Breast epithelium (tissue), 4 donors: ENCODE data around the gene SYNJ1. TPM values are rescaled to one million over a fixed set of nuclear protein-coding genes. Genes with fewer than 3 reads are reported as not detected.

Source experiments
- DNase-seq, 2 donors: peaks; one replicate each; pipeline ENCODE4 v3.0.0-alpha.2; 2019; ENCODE audit warnings: low spot score in 2 of 2
- H3K27ac ChIP-seq, 2 donors: fragments of 200-600 bp; sonication (generic) in 1 of 2; one replicate each; pipeline ENCODE4 v1.5.1; 2016 to 2019; ENCODE audit warnings: mild to moderate bottlenecking in 1 of 2
- H3K27me3 ChIP-seq, 2 donors: fragments of 200-600 bp; sonication (generic) in 1 of 2; one replicate each; pipeline versions ENCODE4 v1.5.1 to v1.6.0; 2017 to 2019; ENCODE audit warnings: control low read depth in 1 of 2, mild to moderate bottlenecking in 1 of 2
- H3K36me3 ChIP-seq: fragments of 200-600 bp; one replicate; pipeline ENCODE4 v1.5.1; 2019
- H3K4me1 ChIP-seq, 2 donors: fragments of 200-600 bp; sonication (generic); one replicate each; pipeline ENCODE4 v1.5.1; 2016 to 2019; ENCODE audit warnings: control low read depth in 1 of 2
- H3K4me3 ChIP-seq, 3 donors: fragments of 200-600 bp; sonication (generic); 1 replicate in 2 of 3; 2 replicates in 1 of 3; pipeline ENCODE4 v1.5.1; 2016 to 2019; ENCODE audit warnings: mild to moderate bottlenecking in 3 of 3, moderate library complexity in 2 of 3
- H3K9me3 ChIP-seq, 2 donors: fragments of 200-600 bp; sonication (generic) in 1 of 2; one replicate each; pipeline ENCODE4 v1.5.1; 2016 to 2019; ENCODE audit warnings: control low read depth in 1 of 2
- POLR2A ChIP-seq: fragments of 450-650 bp; IDR thresholded peaks from one replicate; pipeline ENCODE4 v1.6.1; 2016; ENCODE audit warnings: antibody characterized with exemption, mild to moderate bottlenecking, moderate library complexity
- POLR2AphosphoS5 ChIP-seq, 3 donors: sonication (generic); formaldehyde crosslinking; IDR thresholded peaks; one replicate each; pipeline ENCODE4 v1.6.1; 2017; ENCODE audit warnings: antibody characterized with exemption in 3 of 3
- intact Hi-C: fragments of 100-400 bp; cut with DNase I; formaldehyde crosslinking; loops from one replicate; pipeline ENCODE4 v1.15.1; 2023; ENCODE audit warnings: low total_unique reads
- total RNA-seq, 3 donors: library from RNA; depleted of rRNA; stranded (reverse); fragments of >200 nt; gene quantifications; one replicate each; pipeline ENCODE4 v1.1.0, GENCODE V29; 2016
- TF ChIP-seq, protein P1 (sequence below), 3 donors: fragments of 450-650 bp; IDR thresholded peaks; one replicate each; pipeline ENCODE4 v1.5.1; 2016 to 2017; ENCODE audit warnings: antibody characterized with exemption in 3 of 3, mild to moderate bottlenecking in 3 of 3, moderate library complexity in 3 of 3

SYNJ1 gene
- total RNA-seq, 3 donors from 2014 or later, result 8.2 to 13.9 (median 11.0) TPM

DNA sequence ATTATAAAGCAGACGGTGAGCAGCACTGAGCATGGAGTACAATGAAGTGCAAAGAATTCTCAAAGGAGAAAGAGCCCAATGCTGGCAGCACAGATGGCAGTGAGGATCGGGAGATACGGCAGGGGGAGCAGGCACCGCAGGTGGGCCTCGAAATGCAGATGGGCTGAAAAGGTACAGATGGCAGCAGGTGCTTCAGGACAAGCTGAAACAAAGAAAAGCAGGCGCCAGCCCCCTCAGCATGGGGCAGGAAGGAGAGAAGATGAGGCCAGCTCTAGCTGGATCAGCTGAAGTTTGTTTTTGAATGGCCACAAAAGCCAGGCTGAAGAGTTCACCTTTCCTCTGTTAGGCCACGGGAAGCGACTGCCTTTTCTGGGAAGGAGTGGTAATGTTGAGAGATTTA is 123.3 kb downstream of the SYNJ1 start:
- no peaks in the 10 kb centered on the region for H3K9me3 ChIP-seq
- TF ChIP-seq POLR2A (no peak), POLR2AphosphoS5 (IDR thresholded peaks at IDR 0.05) (no peak)
- TF ChIP-seq, protein P1, sequence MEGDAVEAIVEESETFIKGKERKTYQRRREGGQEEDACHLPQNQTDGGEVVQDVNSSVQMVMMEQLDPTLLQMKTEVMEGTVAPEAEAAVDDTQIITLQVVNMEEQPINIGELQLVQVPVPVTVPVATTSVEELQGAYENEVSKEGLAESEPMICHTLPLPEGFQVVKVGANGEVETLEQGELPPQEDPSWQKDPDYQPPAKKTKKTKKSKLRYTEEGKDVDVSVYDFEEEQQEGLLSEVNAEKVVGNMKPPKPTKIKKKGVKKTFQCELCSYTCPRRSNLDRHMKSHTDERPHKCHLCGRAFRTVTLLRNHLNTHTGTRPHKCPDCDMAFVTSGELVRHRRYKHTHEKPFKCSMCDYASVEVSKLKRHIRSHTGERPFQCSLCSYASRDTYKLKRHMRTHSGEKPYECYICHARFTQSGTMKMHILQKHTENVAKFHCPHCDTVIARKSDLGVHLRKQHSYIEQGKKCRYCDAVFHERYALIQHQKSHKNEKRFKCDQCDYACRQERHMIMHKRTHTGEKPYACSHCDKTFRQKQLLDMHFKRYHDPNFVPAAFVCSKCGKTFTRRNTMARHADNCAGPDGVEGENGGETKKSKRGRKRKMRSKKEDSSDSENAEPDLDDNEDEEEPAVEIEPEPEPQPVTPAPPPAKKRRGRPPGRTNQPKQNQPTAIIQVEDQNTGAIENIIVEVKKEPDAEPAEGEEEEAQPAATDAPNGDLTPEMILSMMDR (IDR thresholded peaks at IDR 0.05), result no peak
- no peaks in the 10 kb centered on the region for H3K4me1 ChIP-seq
- H3K4me3 ChIP-seq, result no peak overlapping the region
- no peak overlapping the region for H3K27ac ChIP-seq
- H3K36me3 ChIP-seq, result peaks cover 10% of the 10 kb centered on the region
- H3K27me3 ChIP-seq, result no peaks in the 10 kb centered on the region
- intact Hi-C loops, result loop anchor here (10.0 kb wide), 1 partner anchor 200 kb away; no protein-coding TSS in a partner anchor
- DNase-seq, result no peak

DNA sequence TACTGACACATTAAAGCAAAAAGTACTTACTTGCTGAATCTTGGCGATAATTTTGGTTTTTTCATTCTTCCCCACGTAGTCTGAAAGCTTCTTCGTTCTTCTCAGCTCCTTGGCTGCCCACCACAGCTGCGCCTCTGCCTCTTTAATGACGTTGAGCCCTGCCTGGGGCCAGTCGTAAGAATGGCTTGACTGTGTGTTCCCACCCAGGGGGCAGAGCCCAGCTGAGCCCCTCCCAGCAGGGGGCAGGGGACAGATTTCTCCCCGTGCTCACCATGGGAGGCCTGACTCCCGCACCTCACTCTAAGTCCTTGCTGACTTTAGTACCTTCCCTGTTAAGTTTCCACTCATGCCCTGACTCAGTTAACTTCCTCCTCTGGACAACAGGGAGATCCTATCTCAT is 124.7 kb downstream of the SYNJ1 start:
- intact Hi-C loops, result loop anchor here (10.0 kb wide), 1 partner anchor 198 kb away; no protein-coding TSS in a partner anchor

DNA sequence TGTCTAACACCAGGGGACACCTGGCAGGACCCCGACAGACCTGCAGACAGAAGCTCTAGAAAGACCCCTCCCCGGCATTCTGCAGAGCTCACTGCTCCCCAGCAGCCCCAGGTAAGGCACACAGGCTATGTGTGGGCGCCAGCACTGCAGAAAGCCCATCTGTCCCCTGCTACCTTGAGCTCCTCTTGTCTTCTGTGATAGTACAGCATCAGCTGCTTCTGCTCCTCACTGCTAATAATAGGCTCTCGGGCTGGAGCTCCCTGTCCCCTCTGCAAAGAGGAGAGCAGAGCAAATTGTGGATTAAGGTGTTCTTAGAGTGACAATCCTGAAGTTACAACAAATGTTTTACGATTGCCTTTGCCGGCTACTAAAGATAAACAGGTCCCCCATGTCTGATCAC is 125.7 kb downstream of the SYNJ1 start:
- Histone ChIP-seq H3K4me1 (no peaks in the 10 kb centered on the region), H3K4me3 (no peak overlapping the region), H3K27ac (no peak overlapping the region), H3K27me3 (no peaks in the 10 kb centered on the region), H3K9me3 (no peaks in the 10 kb centered on the region), H3K36me3 (peaks cover 10% of the 10 kb centered on the region)
- no peak for DNase-seq
- TF ChIP-seq POLR2A (no peak), POLR2AphosphoS5 (IDR thresholded peaks at IDR 0.05) (no peak)
- TF ChIP-seq, protein P1 (IDR thresholded peaks at IDR 0.05), result no peak
- intact Hi-C loops, result loop anchor here (10.0 kb wide), 1 partner anchor 197 kb away; no protein-coding TSS in a partner anchor

More for the DNA sequence above, 124.7 kb downstream of the SYNJ1 start:
- no peak for DNase-seq
- Histone ChIP-seq H3K36me3 (peaks cover 10% of the 10 kb centered on the region), H3K9me3 (no peaks in the 10 kb centered on the region), H3K27ac (no peak overlapping the region), H3K4me1 (no peaks in the 10 kb centered on the region), H3K4me3 (no peak overlapping the region), H3K27me3 (no peaks in the 10 kb centered on the region)
- TF ChIP-seq POLR2AphosphoS5 (IDR thresholded peaks at IDR 0.05) (no peak), POLR2A (no peak)
- TF ChIP-seq, protein P1 (IDR thresholded peaks at IDR 0.05), result no peak

DNA sequence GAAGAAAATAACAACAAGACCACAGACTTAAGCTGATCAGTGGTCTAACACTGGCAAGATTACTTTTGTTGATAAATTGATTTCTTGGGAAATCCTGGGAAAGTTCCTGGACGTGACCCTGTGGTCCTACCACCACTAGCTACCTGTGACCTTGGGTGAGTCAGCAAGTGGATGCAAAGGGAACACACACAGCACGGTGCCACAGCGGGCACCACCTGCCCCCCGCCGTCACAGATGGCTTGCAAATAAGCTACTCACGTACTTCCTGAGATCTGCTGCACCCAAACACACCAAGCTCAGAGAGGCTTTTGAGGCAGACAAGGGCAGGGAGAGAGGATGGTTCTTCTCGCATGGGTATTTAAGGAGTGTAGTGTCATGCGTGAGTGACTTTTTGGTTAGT is 128.3 kb downstream of the SYNJ1 start:
- H3K9me3 ChIP-seq, result no peaks in the 10 kb centered on the region
- H3K27ac ChIP-seq, result no peak overlapping the region
- no peaks in the 10 kb centered on the region for H3K4me1 ChIP-seq
- H3K27me3 ChIP-seq, result no peaks in the 10 kb centered on the region
- DNase-seq, result no peak
- H3K36me3 ChIP-seq, result peaks cover 5% of the 10 kb centered on the region
- intact Hi-C loops, result no loop called here
- no peak overlapping the region for H3K4me3 ChIP-seq
- no peak for TF ChIP-seq POLR2A
- no peak for TF ChIP-seq POLR2AphosphoS5 (IDR thresholded peaks at IDR 0.05)
- TF ChIP-seq, protein P1 (IDR thresholded peaks at IDR 0.05), result no peak

DNA sequence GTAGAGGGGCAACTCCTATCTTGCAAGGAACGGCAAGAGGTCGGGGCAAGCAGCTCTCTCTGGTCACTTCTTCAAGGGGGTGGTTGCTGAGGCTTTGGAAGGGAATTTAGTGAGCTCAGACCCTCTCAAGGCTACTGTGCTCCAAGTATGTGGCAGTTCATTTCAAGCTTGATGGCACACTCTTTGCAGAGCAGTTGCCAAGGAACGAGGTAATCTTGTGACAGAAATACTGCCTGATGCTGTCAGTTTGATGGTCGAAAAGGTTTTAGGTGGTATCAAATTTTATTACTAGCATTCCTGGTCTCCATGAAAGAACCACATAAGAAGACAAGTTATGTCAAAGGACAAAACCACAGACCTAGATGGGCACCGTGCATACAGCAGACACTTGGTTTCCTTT is 128.7 kb downstream of the SYNJ1 start:
- Histone ChIP-seq H3K4me1 (no peaks in the 10 kb centered on the region), H3K9me3 (no peaks in the 10 kb centered on the region), H3K27me3 (no peaks in the 10 kb centered on the region), H3K27ac (no peak overlapping the region), H3K4me3 (no peak overlapping the region), H3K36me3 (peaks cover under 1% of the 10 kb centered on the region)
- DNase-seq, result no peak
- intact Hi-C loops, result no loop called here
- TF ChIP-seq POLR2A (no peak), POLR2AphosphoS5 (IDR thresholded peaks at IDR 0.05) (no peak)
- TF ChIP-seq, protein P1 (IDR thresholded peaks at IDR 0.05), result no peak
